ENCODE results near the gene OR4B1. TPM values are rescaled to one million over a fixed set of nuclear protein-coding genes. Genes with fewer than 3 reads are reported as not detected.

OR4B1 gene
- total RNA-seq, result not detected

DNA sequence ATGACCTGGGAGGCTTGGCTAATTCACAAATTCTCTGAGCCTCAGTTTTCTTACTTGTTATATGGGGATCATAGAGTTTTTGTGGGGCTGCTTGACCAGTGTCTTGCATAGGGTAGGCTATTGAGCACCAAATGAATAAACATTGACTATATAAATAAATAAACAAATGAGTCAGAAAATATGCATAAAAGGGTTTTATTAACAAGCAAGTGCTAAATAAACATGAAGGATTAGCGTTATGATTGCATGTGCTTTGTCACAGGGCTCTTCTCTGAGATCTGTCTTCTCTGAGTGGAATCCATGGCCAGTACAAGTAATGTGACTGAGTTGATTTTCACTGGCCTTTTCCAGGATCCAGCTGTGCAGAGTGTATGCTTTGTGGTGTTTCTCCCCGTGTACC lies at the start of gene OR4B1:
OR4B1 (plus strand) TSS at position 301 of the 400 bp plus-strand sequence; CDS start at position 301, 0 bp downstream.
- TF ChIP-seq, protein P1, sequence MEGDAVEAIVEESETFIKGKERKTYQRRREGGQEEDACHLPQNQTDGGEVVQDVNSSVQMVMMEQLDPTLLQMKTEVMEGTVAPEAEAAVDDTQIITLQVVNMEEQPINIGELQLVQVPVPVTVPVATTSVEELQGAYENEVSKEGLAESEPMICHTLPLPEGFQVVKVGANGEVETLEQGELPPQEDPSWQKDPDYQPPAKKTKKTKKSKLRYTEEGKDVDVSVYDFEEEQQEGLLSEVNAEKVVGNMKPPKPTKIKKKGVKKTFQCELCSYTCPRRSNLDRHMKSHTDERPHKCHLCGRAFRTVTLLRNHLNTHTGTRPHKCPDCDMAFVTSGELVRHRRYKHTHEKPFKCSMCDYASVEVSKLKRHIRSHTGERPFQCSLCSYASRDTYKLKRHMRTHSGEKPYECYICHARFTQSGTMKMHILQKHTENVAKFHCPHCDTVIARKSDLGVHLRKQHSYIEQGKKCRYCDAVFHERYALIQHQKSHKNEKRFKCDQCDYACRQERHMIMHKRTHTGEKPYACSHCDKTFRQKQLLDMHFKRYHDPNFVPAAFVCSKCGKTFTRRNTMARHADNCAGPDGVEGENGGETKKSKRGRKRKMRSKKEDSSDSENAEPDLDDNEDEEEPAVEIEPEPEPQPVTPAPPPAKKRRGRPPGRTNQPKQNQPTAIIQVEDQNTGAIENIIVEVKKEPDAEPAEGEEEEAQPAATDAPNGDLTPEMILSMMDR (IDR thresholded peaks at IDR 0.05; ENCODE audit: low read depth), result no peak

DNA sequence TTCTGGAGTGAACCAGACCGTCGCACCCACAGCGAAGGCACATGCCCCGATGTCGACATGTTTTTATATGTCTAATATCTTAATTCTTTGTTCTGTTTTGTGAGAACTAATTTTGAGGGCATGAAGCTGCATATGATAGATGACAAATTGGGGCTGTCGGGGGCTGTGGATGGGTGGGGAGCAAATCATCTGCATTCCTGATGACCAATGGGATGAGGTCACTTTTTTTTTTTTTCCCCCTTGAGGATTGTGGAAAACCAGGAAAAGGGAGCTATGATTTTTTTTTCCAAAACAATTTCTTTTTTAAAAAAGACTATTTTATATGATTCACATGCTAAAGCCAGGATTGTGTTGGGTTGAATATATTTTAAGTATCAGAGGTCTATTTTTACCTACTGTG lies 49.2 kb upstream of the OR4B1 start:
- TF ChIP-seq, protein P1 (IDR thresholded peaks at IDR 0.05; ENCODE audit: low read depth), result no peak

DNA sequence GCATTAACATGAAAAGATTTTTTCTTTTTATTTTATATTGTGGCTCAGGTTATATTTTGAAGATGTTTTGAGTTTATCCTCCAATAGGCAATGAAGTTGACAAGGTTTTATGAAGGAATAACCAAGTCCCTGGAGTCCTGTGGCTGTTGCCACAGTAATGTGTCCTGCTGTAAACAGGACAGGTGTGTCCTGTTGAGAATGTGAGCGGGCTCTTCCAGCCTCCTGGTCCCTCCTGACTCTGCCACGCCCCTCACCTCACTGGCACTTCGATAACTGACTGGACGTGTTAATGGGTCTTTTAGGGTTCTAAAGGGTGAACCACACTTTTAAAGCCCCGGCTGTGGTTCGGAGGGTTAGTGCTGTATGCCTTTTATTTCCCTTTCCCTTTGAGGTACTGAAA lies 47.8 kb upstream of the OR4B1 start:
- TF ChIP-seq, protein P1 (IDR thresholded peaks at IDR 0.05; ENCODE audit: low read depth), result no peak

DNA sequence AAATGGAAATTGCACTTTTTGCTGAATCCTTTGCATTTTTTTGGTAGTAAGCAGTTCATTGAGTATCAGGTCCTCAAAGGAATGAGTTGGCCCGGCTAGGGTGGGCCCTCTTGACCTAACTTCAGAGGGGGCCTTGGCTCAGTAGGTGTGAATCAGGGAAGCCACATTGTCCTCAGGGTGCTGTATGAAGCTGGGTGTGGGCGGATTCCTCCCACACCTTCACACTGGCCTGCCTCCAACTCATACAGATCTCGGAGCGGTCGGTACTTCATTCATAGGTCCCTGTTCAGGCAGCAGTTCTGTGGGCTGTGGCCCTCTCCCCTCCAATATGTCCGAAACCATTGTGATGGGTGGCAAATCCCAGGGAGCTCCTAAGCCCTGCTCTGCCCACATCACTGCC lies 47.4 kb upstream of the OR4B1 start:
- TF ChIP-seq, protein P1 (IDR thresholded peaks at IDR 0.05; ENCODE audit: low read depth), result no peak

DNA sequence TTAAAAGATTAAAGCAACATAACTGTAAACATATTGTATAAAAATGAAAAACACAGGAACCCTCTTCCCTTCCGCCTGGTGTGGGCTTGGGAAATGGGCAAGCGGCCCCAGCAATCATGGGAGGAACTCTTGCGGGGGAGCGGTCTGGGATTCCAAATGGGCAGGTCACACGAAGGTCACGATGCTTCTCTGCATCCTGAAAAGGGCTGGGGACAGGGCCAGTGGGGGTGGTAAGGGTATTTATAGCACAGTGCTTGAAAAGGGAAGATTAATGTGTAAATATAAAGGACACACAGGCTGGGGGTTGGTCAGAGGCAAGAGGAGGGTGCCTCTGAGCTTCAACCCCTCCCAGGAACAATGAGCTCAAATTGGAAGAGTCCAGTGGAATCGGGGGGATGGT lies 46.9 kb upstream of the OR4B1 start:
- TF ChIP-seq, protein P1 (IDR thresholded peaks at IDR 0.05; ENCODE audit: low read depth), result no peak

GRCh38 chr11:48170241-48171233 lies 46.1 kb upstream of the OR4B1 start:
- TF ChIP-seq, protein P1 (IDR thresholded peaks at IDR 0.05; ENCODE audit: low read depth), result no peak

- TF ChIP-seq, protein P1 (IDR thresholded peaks at IDR 0.05; ENCODE audit: low read depth), result no peak
These were observed 43.6 kb upstream of the OR4B1 start for GRCh38 chr11:48172818-48173609.
